A549 treated with Hydrocortisone at 1 μM for 4 hours (cell line): ENCODE measurements around the gene ZNF429. TPM values are rescaled to one million over a fixed set of nuclear protein-coding genes. Genes with fewer than 3 reads are reported as not detected.

Experiments
- total RNA-seq: library from RNA; stranded (reverse); fragments of 200-300 nt; extraction: Qiagen RNA extraction; gene quantifications from 5 replicates; pipeline ENCODE4 v1.2.3, GENCODE V29; 2022

ZNF429 gene
- not detected in 5 replicates for total RNA-seq

DNA sequence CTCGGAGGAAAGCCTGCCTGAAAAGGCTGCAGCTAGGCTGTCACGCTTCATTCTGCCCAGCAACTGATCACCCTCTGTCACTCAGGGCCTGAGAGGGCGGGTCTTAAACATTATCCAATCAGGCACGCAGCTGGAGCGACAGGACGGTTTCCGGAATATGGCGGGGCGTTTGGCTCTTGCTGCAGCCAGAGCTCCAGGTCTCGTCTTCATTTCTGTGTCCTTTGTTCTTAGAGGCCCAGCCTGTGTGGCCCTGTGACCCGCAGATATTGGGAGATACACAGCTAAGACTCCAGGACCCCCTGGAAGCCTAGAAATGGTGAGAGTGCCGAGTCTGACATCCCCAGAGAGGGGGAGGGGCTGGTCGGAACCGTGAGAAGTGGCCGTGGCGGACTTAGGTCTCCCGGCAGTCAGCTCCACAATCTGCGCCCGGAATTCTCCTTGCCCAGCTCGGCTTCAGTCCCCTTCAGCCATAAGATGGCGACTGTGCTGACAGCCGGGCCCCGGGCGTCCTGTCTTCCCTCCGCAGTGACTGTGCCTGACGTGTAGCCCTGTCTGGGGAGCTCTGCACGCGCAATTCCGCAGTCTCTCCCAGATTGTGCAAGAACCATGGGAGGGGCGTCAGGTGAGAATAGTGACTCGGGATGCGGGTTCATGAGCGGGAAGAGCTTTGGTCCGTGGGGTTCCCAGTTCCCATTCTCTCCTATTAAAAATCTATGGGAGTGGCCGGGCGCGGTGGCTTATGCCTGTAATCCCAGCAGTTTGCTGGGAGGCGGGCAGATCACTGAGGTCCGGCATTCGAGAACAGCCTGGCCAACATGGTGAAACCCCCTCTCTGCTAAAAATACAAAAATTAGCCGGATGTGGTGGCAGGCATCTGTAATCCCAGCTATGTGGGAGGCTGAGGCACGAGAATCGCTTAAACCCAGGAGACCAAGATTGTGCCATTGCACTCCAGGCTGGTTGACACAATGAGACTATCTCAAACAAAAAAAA lies at the start of gene ZNF429:
Gene ZNF429 (plus strand): TSS at position 144 of the 993 bp plus-strand sequence. CDS start 170 bp downstream, at position 314.

Other genes starting within 250 kb of the ZNF429 start
- 0.76 to 1.6 TPM (median 1.1 TPM) in 5 replicates for gene ZNF708, start 176.2 kb upstream of the ZNF429 start, total RNA-seq
- gene ZNF738, start 146.6 kb upstream of the ZNF429 start, total RNA-seq, result 0.76 to 1.5 TPM (median 0.90 TPM) in 5 replicates
- 0.05 to 0.09 TPM (median 0.05 TPM) in 3 of 5 replicates, not detected in the others for gene ZNF493, start 108.5 kb upstream of the ZNF429 start, total RNA-seq